Measurements from ENCODE around the gene PDSS2.
"Not testable (repeated sequence)": the region's sequence is repeated elsewhere in the genome, so short reads cannot be mapped to it uniquely, and the experiment has no call there.

Gene PDSS2

DNA sequence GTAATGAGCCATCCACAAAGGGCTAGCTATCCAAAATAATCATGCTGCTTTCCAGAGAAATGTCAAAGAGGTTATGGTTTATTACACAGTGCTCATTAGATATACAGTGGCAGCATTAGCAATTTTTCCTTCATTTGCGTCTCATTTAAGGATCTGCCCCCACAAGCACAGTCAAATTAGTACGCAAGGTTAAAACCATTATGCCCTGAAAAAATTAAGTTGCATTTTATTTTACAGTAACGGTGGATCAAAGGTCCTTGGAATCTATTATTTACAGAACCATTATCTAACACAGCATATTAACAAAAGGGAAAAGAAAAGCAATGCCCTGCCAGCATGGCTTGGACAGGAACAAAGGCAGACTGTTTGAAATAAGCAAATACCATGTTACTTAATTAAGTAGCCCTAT is 144.8 kb downstream of the PDSS2 start:
- DNase-seq = no peak

DNA sequence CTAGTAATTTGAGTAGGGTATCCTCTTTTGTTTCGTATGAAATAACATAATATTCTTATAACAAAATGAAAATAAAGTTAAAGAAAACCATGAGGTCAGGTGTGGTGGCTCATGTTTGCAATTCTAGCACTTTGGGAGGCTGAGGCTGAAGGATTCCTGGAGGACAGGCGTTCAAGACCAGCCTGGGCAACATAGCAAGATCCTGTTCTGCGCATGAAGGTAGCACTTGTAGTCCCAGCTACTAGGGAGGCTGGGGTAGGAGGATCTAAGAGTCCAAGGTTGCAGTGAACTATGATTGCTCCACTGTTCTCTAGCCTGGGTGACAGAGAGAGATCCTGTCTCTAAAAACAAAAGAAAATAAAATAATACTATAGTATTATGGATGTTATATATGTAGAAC is 145.6 kb downstream of the PDSS2 start:
- DNase-seq = no peak

DNA sequence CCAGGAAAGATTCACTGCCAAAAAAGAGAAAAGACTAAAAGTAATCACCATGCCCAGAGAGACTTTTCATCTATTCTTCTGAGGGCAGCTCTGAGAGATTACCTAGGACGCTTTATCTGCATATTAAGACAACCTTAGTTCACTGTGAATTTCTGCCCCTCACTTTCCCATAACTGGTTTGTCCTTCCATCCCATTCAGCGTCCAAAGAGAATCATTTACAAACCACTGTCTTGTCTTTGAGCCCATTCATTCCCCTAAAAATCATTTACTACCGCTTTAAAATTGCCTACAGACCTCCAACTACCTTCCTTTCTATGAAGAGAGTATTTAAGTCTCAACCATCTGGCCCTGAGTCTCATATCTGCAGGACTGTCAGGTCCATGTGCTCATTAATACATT is 149.0 kb downstream of the PDSS2 start:
- DNase-seq = no peak

GRCh38 chr6:107308677-107309076 is 150.7 kb downstream of the PDSS2 start:
- DNase-seq = no peak

GRCh38 chr6:107305994-107306393 is 153.4 kb downstream of the PDSS2 start:
- DNase-seq = not testable (repeated sequence)

DNA sequence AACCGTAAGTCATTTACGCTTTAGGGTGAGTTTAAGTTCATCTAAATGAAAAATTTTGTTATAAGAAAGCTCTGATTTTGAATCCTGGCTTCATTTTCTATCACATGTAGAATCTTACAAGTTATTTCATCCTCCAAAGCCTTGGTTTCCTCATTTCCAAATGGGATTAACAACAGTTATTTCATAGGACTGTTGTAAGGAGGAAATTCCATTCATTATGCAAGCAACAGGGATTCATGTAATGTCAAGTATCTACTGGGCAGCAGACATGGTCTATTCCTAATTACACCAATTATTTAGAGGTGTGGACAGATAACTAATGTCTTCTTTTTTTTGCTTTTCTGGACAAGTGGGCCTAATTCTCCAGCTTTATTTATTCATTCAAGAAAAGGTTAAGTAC is 154.0 kb downstream of the PDSS2 start:
- DNase-seq = no peak

DNA sequence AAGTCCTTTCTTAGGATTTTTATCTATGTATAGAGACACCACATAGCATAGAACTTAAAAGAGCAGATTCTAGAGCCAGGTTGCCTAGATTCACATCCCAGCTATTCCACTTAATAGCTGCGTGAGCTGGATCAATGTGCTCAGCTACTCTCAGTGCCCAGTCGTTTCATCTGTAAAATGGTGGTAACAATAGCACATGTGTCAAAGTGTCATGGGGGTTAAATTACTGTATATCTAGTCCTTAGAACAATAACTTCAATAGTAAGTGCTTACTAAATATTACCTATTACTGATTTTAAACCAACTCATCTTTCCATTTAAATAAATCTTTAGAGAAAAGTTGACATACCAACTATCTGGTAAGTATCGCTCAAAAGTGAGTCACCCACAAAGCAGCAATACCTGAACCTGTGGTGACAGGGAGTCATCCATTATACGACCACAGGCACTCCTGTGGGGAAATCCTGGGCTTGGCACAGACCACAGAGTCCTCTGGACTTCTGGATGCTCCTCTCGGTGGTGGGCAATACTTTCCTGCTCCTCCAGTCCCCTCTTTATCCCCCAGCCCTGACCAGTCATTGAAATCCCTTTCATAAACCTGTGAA is 154.8 kb downstream of the PDSS2 start:
- peak; percentile 35 for DNase-seq

DNA sequence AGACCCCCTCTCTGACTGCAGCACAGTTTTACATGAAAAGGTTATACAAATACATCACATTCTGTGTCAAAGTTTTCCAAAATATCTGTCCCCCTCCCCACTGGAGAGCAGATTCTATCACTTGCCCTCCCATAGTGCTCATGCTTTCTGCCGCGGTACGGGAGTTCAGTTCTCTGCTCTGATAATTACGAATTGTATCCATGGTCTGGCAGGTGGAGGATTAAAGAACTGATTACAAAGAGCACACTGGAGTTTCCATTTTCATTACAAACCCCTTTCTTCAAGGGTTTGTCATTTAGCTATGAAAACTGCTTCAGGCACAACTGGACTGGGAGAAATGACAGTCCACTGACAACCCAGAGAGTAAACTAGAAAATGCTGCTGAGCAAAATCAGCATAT is 166.0 kb downstream of the PDSS2 start:
- DNase-seq = no peak

- DNase-seq = no peak
Observed at GRCh38 chr6:107292715-107293271, 166.6 kb downstream of the PDSS2 start.

- no peak for DNase-seq
Observed at GRCh38 chr6:107290491-107290890, 168.9 kb downstream of the PDSS2 start.

DNA sequence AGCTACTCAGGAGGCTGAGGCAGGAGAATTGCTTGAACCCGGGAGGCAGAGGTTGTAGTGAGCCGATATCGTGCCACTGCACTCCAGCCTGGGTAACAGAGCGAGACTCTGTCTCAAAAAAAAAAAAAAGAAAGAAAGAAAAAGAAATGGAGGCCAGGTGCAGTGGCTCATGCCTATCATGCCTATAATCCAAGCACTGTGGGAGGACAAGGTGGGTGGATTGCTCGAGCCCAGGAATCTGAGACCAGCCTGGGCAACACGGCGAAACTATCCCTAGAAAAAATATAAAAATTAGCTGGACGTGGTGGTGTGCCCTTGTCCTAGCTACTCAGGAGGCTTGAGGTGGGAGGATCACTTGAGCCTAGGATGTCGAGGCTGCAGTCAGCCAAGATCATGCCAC is 170.1 kb downstream of the PDSS2 start:
- DNase-seq = not testable (repeated sequence)

GRCh38 chr6:107285683-107286082 is 173.7 kb downstream of the PDSS2 start:
- not testable (repeated sequence) for DNase-seq

GRCh38 chr6:107284805-107285204 is 174.6 kb downstream of the PDSS2 start:
- DNase-seq = no peak

DNA sequence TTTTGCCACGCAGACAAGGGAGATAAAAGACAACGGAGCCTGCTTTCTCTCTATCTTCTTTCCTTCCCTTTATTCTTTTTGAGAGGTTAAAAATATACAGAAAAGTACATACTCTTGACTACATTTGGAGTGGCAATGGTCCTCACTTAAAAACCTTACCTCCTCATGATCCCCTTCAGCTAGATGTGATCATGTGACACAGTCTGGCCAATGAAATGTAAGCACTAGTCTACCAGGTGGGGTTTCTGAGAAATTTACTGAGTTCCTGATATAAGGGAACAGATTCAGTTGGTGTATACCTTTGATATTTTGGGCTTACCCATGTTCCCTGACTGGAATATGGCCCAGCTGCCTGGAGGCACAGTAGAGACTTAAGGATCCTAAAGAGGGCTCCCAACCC is 178.6 kb downstream of the PDSS2 start:
- no peak for DNase-seq

DNA sequence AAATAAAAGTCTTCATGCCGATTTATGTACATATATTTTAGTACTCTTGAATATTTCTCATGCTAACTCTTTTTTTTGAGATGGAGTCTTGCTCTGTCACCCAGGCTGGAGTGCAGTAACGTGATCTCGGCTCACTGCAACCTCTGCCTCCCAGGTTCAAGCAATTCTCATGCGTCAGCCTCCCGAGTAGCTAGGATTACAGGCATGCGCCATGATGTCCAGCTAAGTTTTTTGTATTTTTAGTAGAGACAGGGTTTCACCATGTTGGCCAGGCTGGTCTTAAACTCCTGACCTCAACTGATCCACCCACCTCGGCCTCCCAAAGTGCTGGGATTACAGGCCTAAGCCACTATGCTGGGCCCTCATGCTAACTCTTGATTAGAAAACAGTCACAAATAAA is 179.4 kb downstream of the PDSS2 start:
- DNase-seq = not testable (repeated sequence)

- DNase-seq = no peak
Observed at GRCh38 chr6:107275330-107275865, 184.0 kb downstream of the PDSS2 start.

GRCh38 chr6:107274288-107274687 is 185.1 kb downstream of the PDSS2 start:
- DNase-seq = no peak

DNA sequence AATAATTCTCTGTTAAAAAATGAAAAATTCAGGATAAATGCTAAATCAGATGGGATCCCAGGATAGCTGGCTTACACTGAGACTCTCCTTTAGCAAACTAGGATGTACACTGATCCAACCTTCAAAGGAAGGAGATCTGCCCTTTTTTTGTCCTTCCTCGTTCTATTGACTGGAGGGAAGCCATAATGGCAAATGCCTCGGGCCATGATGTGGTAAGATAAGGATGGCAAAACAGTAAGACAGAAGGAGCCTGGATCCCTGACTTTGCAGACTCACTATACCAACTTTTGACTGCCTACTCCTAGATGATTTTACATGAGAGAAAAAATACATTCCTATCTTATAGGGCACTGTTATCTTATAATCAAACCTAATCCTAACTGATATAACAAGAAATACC is 187.1 kb downstream of the PDSS2 start:
- no peak for DNase-seq

DNA sequence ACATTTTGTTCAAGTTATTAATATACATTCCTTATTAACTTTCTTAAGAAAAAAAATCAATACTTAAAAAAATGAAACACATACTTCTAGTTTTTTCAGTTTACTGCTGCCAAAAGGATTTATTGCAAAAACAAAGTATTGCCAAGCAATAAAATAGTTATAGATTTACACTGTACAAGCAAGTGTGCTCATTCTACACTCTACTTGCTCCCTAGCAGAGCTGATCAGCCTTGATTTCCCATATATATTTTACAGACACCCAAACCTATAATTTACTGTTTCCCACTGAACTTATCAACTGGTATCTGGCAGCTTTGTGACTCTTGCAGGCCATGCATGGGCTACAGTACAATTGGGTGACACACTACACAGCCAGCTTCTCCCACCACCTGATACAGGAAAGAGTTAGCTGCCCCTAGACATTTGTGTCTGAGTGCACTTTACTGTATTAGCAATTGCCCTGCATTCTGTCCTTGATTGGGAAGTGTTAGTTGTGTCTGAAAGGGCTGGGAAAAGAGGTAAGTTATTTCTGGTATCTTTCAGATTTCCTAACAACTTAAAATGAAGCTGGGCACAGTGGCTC is 188.1 kb downstream of the PDSS2 start:
- no peak for DNase-seq

DNA sequence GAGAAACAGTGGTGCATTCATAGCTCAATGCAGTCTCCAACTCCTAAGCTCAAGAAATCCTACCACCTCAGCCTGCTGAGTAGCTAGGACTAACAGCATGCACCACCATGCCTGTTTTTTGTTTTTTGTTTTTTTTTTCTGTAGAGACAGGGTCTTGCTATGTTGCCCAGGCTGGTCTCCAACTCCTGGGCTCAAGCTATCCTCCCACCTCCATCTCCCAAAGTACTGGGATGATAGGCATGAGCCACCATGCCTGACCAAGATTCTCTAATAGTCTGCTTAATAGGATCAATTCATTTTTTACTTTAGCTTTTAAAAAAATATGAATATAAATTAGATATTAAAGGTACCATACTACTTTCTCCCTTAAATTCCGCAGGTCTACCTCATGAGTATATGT is 191.7 kb downstream of the PDSS2 start:
- no peak for DNase-seq

DNA sequence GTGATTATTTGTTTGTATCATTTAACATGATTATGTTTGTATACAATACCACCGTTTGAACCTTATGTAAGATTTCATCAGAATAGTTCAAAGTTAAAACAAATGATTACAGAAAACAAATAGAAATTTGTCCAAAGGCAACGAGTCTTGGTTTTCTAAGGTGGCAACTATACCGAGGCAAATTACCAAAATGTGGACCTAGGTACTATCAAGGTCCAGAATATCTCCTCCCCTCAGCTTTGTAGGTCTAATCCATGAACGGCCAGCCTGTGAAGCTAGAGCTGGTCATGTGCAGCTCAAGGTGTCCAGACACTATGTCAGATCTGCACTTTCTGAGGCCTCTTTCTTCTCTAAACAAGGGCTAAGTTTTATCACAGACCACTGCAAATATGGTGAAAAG is 192.4 kb downstream of the PDSS2 start:
- no peak for DNase-seq

- no peak for DNase-seq
Observed at GRCh38 chr6:107266563-107266962, 192.8 kb downstream of the PDSS2 start.

DNA sequence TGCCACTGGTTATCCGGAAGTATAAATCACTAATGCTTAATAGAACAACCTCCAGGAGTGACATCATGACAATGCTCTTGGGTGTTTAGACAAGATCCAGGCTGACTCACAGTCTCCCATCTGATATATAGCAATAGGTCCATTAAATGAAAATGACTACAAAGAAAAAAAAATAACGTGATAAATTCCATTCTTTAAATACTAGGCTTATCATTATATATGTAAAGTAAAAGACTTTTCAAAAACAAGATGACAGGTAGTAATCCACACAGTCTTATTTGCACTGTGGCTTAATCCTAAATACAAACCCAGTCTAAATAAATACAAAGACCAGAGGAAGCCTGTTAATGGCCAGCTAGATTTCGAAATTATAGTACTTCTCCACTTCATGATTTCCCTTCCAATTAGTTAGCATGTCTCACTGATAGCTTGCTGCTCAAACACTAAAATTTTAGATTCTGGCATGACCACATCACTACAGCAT is 195.0 kb downstream of the PDSS2 start:
- no peak for DNase-seq

- DNase-seq = no peak
Observed at GRCh38 chr6:107259951-107260350, 199.4 kb downstream of the PDSS2 start.
